Liver (tissue), 3 donors: Measurements from ENCODE around the gene CTNNA1.

Source experiments
- CTCF ChIP-seq: fragments of 150-350 bp; IDR thresholded peaks from 2 replicates; pipeline ENCODE4 v1.5.1; 2017; ENCODE audit warnings: improper control_type of control experiment, low read depth, low read length; ENCODE audit not compliant: missing input control
- EGR1 ChIP-seq, 2 donors: IDR thresholded peaks; 2 replicates each; pipeline ENCODE4 v1.6.1; 2016 to 2018; ENCODE audit warnings: antibody characterized with exemption in 2 of 2, low read depth in 2 of 2
- GABPA ChIP-seq, 2 donors: IDR thresholded peaks in 1 of 2; conservative IDR thresholded peaks in 1 of 2; 2 replicates each; pipeline ENCODE4 v1.6.1; 2016; ENCODE audit warnings: antibody characterized with exemption in 2 of 2, mild to moderate bottlenecking in 1 of 2, moderate library complexity in 1 of 2
- JUND ChIP-seq, 2 donors: IDR thresholded peaks; 2 replicates each; pipeline ENCODE4 v1.6.1; 2016; ENCODE audit warnings: antibody characterized with exemption in 2 of 2
- MAX ChIP-seq: IDR thresholded peaks from 2 replicates; pipeline ENCODE4 v1.6.1; 2016; ENCODE audit warnings: antibody characterized with exemption
- RAD21 ChIP-seq, 2 donors: IDR thresholded peaks; 2 replicates each; pipeline ENCODE4 v1.6.1; 2016; ENCODE audit warnings: antibody characterized with exemption in 2 of 2, mild to moderate bottlenecking in 2 of 2
- RXRA ChIP-seq, 2 donors: IDR thresholded peaks; 2 replicates each; pipeline ENCODE4 v1.6.1; 2017 to 2018; ENCODE audit warnings: antibody characterized with exemption in 2 of 2, mild to moderate bottlenecking in 1 of 2
- TAF1 ChIP-seq: conservative IDR thresholded peaks from 2 replicates; pipeline ENCODE4 v1.6.1; 2016; ENCODE audit warnings: antibody characterized with exemption, mild to moderate bottlenecking
- YY1 ChIP-seq: IDR thresholded peaks from 2 replicates; pipeline ENCODE4 v1.6.1; 2016; ENCODE audit warnings: antibody characterized with exemption, mild to moderate bottlenecking
- donor health status: healthy.
- donor health status: healthy.

DNA sequence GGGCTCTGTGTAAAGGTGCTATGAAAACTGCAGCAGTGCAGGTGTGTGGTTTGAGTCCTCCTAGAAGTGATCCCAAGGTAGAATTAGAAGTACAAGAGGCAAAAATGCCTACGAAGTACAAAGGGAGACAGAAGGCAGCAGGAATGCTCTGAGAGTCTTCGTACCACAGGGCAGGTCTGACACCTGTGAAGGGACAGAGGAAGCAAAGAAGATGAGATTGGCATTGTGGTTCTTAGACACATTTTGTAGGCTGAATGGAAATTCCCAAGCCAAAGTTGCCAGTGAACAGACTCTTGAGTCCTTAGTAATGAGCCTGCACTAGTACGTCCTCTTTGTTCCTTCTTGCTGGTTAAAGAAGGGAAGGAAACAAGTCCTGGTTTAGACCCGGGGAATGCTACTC is 123.6 kb downstream of the CTNNA1 start:
- TF ChIP-seq RXRA (IDR thresholded peaks at IDR 0.05) = no peak
- TF ChIP-seq RAD21 (IDR thresholded peaks at IDR 0.05) = no peak
- TF ChIP-seq CTCF = no peak
- no peak for TF ChIP-seq TAF1
- TF ChIP-seq MAX = no peak
- no peak for TF ChIP-seq YY1
- TF ChIP-seq EGR1 (IDR thresholded peaks at IDR 0.05; ENCODE audit: low read depth in 2 of 2) = no peak
- no peak for TF ChIP-seq GABPA (IDR thresholded peaks at IDR 0.05 in 1 of 2, conservative IDR thresholded peaks at IDR 0.05 in 1 of 2)
- no peak for TF ChIP-seq JUND (IDR thresholded peaks at IDR 0.05)
